Loucy (cell line): Measurements from ENCODE around the gene SDK1.

ENCODE experiments used
- H2AFZ ChIP-seq: fragments of 200-600 bp; sonication (generic); 2 replicates; pipeline ENCODE4 v1.6.0; 2016; ENCODE audit warnings: antibody characterized with exemption, mild to moderate bottlenecking, low read length, moderate library complexity
- H3F3A ChIP-seq: fragments of 200-600 bp; 2 replicates; pipeline ENCODE4 v1.6.0; 2016; ENCODE audit warnings: antibody characterized with exemption, low read depth, mild to moderate bottlenecking
- H3K27me3 ChIP-seq: fragments of 200-600 bp; sonication (generic); 2 replicates; pipeline ENCODE4 v1.6.1; 2014; ENCODE audit warnings: low read length, mild to moderate bottlenecking; ENCODE audit not compliant: insufficient read depth, poor library complexity, severe bottlenecking
- H3K36me3 ChIP-seq: fragments of 200-600 bp; sonication (generic); 2 replicates; pipeline ENCODE4 v1.6.1; 2016; ENCODE audit warnings: low read length; ENCODE audit not compliant: insufficient read depth
- H3K4me1 ChIP-seq: fragments of 200-600 bp; sonication (generic); 2 replicates; pipeline ENCODE4 v1.5.1; 2014; ENCODE audit warnings: low read length, mild to moderate bottlenecking; ENCODE audit not compliant: insufficient read depth, poor library complexity, severe bottlenecking
- H3K4me2 ChIP-seq: fragments of 200-600 bp; sonication (generic); 2 replicates; pipeline ENCODE4 v1.6.0; 2014; ENCODE audit warnings: antibody characterized with exemption, low read length, low read depth, mild to moderate bottlenecking; ENCODE audit not compliant: poor library complexity, severe bottlenecking
- H3K4me3 ChIP-seq: fragments of 200-600 bp; sonication (generic); 2 replicates; pipeline ENCODE4 v1.5.1; 2014; ENCODE audit warnings: low read length, mild to moderate bottlenecking, mixed read lengths; ENCODE audit not compliant: poor library complexity, severe bottlenecking
- H3K79me2 ChIP-seq: fragments of 200-600 bp; sonication (generic); 2 replicates; pipeline ENCODE4 v1.6.1; 2014; ENCODE audit warnings: low read length; ENCODE audit not compliant: insufficient read depth
- H3K9ac ChIP-seq: fragments of 200-600 bp; sonication (generic); 2 replicates; pipeline ENCODE4 v1.6.0; 2014; ENCODE audit warnings: mild to moderate bottlenecking, low read depth, low read length, moderate library complexity; ENCODE audit not compliant: poor library complexity, severe bottlenecking
- H3K9me2 ChIP-seq: fragments of 200-600 bp; sonication (generic); replicated peaks from 2 replicates; pipeline ENCODE4 v1.6.1; 2016; ENCODE audit warnings: low read depth, low read length, mixed read lengths
- H3K9me3 ChIP-seq: fragments of 200-600 bp; sonication (generic); 2 replicates; pipeline ENCODE4 v1.6.1; 2014; ENCODE audit warnings: mild to moderate bottlenecking, antibody characterized with exemption, low read length, low read depth; ENCODE audit not compliant: insufficient read depth
- H4K20me1 ChIP-seq: fragments of 200-600 bp; sonication (generic); 2 replicates; pipeline ENCODE4 v1.6.0; 2014; ENCODE audit warnings: antibody characterized with exemption, low read length, mild to moderate bottlenecking; ENCODE audit not compliant: insufficient read depth, poor library complexity, severe bottlenecking
- EZH2phosphoT487 ChIP-seq: fragments of 200-600 bp; IDR thresholded peaks from 2 replicates; pipeline ENCODE4 v1.6.1; 2018; ENCODE audit warnings: antibody characterized with exemption, mild to moderate bottlenecking, moderate library complexity, borderline replicate concordance
- TF ChIP-seq, protein P1 (sequence below): fragments of 200-600 bp; sonication (generic); conservative IDR thresholded peaks from 2 replicates; pipeline ENCODE4 v1.5.1; 2014; ENCODE audit warnings: mild to moderate bottlenecking, antibody characterized with exemption, low read length

SDK1 gene

DNA sequence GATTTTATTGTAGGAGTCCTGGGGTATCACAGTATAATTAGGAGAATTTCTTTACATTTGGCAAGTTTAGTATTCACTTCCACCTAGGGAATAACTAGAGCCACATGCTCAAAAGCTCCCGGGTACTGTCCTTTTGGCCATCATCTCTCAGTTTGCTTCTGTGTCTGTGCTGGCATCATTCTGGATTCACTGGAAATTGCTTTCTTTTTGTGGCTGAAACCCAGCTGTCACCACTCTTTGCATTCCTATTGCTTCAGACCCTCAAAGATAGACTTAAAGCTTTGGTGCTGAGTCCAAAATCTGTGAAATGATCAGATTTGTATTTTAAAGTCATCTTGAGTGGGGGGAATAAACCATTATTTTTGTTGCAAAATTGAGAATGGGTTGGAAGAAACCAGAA is 8.9 kb downstream of the SDK1 start:
- H3K27me3 ChIP-seq: no peaks in the 10 kb centered on the region
- TF ChIP-seq, protein P1, sequence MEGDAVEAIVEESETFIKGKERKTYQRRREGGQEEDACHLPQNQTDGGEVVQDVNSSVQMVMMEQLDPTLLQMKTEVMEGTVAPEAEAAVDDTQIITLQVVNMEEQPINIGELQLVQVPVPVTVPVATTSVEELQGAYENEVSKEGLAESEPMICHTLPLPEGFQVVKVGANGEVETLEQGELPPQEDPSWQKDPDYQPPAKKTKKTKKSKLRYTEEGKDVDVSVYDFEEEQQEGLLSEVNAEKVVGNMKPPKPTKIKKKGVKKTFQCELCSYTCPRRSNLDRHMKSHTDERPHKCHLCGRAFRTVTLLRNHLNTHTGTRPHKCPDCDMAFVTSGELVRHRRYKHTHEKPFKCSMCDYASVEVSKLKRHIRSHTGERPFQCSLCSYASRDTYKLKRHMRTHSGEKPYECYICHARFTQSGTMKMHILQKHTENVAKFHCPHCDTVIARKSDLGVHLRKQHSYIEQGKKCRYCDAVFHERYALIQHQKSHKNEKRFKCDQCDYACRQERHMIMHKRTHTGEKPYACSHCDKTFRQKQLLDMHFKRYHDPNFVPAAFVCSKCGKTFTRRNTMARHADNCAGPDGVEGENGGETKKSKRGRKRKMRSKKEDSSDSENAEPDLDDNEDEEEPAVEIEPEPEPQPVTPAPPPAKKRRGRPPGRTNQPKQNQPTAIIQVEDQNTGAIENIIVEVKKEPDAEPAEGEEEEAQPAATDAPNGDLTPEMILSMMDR: no peak
- TF ChIP-seq EZH2phosphoT487: no peak
- H3K79me2 ChIP-seq: no peaks in the 10 kb centered on the region
- no peaks in the 10 kb centered on the region for H3K9me2 ChIP-seq
- H2AFZ ChIP-seq: no peak overlapping the region
- no peak overlapping the region for H3K4me3 ChIP-seq
- H3K36me3 ChIP-seq: no peaks in the 10 kb centered on the region
- no peak overlapping the region for H3K4me2 ChIP-seq
- no peaks in the 10 kb centered on the region for H3K9me3 ChIP-seq
- H3K4me1 ChIP-seq: no peaks in the 10 kb centered on the region
- H3K9ac ChIP-seq: no peak overlapping the region
- H4K20me1 ChIP-seq: no peaks in the 10 kb centered on the region
- no peaks in the 10 kb centered on the region for H3F3A ChIP-seq

DNA sequence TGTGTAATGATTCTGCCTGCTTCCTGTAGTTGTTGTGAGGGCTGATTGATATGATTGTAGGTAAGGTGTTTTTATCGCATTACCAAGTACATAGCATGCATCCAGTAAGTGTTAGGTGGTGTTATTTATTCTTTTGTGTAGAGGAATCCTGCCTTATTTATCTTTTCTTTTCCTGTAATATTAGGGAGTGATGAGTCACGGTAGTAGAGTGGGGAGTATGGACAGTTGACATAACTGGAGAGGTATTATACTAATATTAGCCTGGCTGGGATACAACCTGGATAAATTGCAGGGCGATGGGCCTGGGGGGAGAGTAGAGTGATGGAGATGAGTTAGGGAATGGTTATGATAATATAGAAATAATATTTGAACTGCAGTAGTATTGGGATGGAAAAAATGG is 9.8 kb downstream of the SDK1 start:
- TF ChIP-seq, protein P1: no peak
- TF ChIP-seq EZH2phosphoT487: no peak
- Histone ChIP-seq H3F3A (no peaks in the 10 kb centered on the region), H3K4me1 (no peaks in the 10 kb centered on the region), H3K4me3 (no peak overlapping the region), H4K20me1 (no peaks in the 10 kb centered on the region), H3K9ac (no peak overlapping the region), H3K9me3 (no peaks in the 10 kb centered on the region), H3K36me3 (no peaks in the 10 kb centered on the region), H3K79me2 (no peaks in the 10 kb centered on the region), H3K27me3 (no peaks in the 10 kb centered on the region), H3K9me2 (no peaks in the 10 kb centered on the region), H3K4me2 (no peak overlapping the region), H2AFZ (no peak overlapping the region)

DNA sequence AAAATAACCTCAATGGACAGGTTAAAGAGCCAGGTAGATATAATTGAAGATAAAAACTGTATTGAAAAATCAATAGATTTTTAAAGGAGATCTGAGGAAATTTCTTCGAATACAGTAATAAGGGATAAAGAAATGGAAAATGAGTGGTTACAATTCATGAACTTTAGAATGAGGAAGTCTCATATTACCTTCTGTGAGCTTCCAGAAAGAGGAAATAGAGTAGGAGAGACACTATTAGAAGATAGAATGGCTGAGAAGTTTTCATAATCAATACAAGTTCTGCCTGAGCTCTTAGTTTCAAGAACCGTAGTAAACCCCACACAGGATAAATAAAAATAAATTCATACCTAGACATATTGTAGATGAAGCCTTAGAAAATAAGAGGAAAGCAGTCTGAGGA is 11.5 kb downstream of the SDK1 start:
- no peaks in the 10 kb centered on the region for H3K27me3 ChIP-seq
- H3K9ac ChIP-seq: no peak overlapping the region
- TF ChIP-seq, protein P1: no peak
- H3K79me2 ChIP-seq: no peaks in the 10 kb centered on the region
- no peak overlapping the region for H3K4me2 ChIP-seq
- H3K4me3 ChIP-seq: no peak overlapping the region
- no peaks in the 10 kb centered on the region for H3K4me1 ChIP-seq
- H3K9me3 ChIP-seq: no peaks in the 10 kb centered on the region
- no peaks in the 10 kb centered on the region for H3F3A ChIP-seq
- no peaks in the 10 kb centered on the region for H3K9me2 ChIP-seq
- H3K36me3 ChIP-seq: no peaks in the 10 kb centered on the region
- no peak overlapping the region for H2AFZ ChIP-seq
- H4K20me1 ChIP-seq: no peaks in the 10 kb centered on the region
